ENCODE results near the gene FAM114A1. TPM values are rescaled to one million over a fixed set of nuclear protein-coding genes. Genes with fewer than 3 reads are reported as not detected.

The FAM114A1 gene
- total RNA-seq, 1 donor from 2014 or later: 223 TPM

DNA sequence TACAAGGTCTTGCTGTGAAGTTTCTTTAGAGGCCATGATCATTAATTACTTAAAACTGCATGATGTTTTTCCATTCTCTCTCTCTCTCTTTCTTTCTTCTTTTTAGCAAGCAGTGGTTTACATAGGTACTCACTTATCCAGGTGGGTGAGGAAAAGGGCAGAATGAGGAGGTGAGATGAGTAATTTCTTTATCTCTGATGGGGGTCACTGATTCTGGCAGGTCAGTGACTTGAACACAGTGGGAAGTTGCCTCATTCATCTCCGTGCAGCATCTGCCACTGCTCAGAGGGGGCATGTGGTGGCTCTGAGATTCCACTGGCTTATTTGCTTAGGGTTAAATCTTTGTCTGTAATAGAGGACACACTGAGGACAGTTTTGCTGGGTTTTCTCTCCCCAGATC lies 62.6 kb downstream of the FAM114A1 start:
- H3K27ac Mint-ChIP-seq (ENCODE audit: unreplicated experiment): no peak overlapping the region
- H3K27me3 Mint-ChIP-seq (ENCODE audit: low read depth): no peaks in the 10 kb centered on the region
- H3K36me3 Mint-ChIP-seq (ENCODE audit: low read depth): peaks cover 61% of the 10 kb centered on the region
- H3K9me3 Mint-ChIP-seq (ENCODE audit: low read depth): no peaks in the 10 kb centered on the region
- H3K4me1 Mint-ChIP-seq (ENCODE audit: low read depth): no peaks in the 10 kb centered on the region
- DNase-seq (ENCODE audit: low spot score): no peak
- no peak overlapping the region for H3K4me3 Mint-ChIP-seq (ENCODE audit: unreplicated experiment)
- TF ChIP-seq, protein P1, sequence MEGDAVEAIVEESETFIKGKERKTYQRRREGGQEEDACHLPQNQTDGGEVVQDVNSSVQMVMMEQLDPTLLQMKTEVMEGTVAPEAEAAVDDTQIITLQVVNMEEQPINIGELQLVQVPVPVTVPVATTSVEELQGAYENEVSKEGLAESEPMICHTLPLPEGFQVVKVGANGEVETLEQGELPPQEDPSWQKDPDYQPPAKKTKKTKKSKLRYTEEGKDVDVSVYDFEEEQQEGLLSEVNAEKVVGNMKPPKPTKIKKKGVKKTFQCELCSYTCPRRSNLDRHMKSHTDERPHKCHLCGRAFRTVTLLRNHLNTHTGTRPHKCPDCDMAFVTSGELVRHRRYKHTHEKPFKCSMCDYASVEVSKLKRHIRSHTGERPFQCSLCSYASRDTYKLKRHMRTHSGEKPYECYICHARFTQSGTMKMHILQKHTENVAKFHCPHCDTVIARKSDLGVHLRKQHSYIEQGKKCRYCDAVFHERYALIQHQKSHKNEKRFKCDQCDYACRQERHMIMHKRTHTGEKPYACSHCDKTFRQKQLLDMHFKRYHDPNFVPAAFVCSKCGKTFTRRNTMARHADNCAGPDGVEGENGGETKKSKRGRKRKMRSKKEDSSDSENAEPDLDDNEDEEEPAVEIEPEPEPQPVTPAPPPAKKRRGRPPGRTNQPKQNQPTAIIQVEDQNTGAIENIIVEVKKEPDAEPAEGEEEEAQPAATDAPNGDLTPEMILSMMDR (IDR thresholded peaks at IDR 0.05): no peak

DNA sequence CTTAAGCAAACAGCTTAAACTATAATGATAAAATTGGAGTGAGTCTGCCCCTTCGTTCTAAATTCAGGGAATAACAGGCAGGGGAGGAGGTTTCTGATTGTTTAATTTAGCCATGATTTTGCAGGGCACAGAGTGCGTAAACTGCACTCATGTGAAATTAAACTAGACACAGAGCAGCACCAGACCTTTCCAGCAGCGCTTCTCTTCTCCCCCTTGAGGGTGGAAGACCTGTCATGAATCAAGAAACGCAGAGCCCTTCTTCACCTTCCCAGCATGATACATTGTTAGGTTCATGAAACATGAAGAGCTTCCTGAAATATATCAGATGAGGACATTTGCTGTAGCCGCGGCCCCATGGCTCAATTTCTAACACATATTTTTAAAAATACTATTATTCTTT lies 63.1 kb downstream of the FAM114A1 start:
- Mint-ChIP-seq H3K9me3 (ENCODE audit: low read depth) (no peaks in the 10 kb centered on the region), H3K36me3 (ENCODE audit: low read depth) (peaks cover 66% of the 10 kb centered on the region), H3K27ac (ENCODE audit: unreplicated experiment) (no peak overlapping the region), H3K27me3 (ENCODE audit: low read depth) (no peaks in the 10 kb centered on the region), H3K4me1 (ENCODE audit: low read depth) (no peaks in the 10 kb centered on the region), H3K4me3 (ENCODE audit: unreplicated experiment) (no peak overlapping the region)
- no peak for DNase-seq (ENCODE audit: low spot score)
- TF ChIP-seq, protein P1 (IDR thresholded peaks at IDR 0.05): no peak

DNA sequence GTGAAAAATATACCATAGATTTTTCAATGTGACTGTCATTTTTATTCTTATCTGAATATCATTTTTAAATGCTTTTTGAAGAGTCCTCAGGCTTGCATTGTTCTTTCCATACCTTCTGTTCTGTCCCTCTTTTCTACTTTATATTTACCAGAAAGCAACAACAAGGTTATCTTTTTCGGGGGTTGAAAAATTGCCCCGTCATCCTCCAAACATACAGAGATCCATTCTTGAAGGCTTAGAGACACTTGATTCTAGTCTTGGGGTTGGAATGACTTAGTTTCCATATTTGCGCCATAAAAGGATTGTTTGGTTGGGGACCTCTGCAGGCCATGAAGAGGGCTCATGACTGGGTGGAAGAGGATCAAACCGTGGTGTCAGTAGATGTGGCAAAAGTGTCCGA lies 63.5 kb downstream of the FAM114A1 start:
- H3K36me3 Mint-ChIP-seq (ENCODE audit: low read depth): peaks cover 65% of the 10 kb centered on the region
- TF ChIP-seq, protein P1 (IDR thresholded peaks at IDR 0.05): no peak
- no peaks in the 10 kb centered on the region for H3K9me3 Mint-ChIP-seq (ENCODE audit: low read depth)
- no peaks in the 10 kb centered on the region for H3K27me3 Mint-ChIP-seq (ENCODE audit: low read depth)
- no peak for DNase-seq (ENCODE audit: low spot score)
- H3K4me1 Mint-ChIP-seq (ENCODE audit: low read depth): no peaks in the 10 kb centered on the region
- H3K27ac Mint-ChIP-seq (ENCODE audit: unreplicated experiment): no peak overlapping the region
- no peak overlapping the region for H3K4me3 Mint-ChIP-seq (ENCODE audit: unreplicated experiment)

DNA sequence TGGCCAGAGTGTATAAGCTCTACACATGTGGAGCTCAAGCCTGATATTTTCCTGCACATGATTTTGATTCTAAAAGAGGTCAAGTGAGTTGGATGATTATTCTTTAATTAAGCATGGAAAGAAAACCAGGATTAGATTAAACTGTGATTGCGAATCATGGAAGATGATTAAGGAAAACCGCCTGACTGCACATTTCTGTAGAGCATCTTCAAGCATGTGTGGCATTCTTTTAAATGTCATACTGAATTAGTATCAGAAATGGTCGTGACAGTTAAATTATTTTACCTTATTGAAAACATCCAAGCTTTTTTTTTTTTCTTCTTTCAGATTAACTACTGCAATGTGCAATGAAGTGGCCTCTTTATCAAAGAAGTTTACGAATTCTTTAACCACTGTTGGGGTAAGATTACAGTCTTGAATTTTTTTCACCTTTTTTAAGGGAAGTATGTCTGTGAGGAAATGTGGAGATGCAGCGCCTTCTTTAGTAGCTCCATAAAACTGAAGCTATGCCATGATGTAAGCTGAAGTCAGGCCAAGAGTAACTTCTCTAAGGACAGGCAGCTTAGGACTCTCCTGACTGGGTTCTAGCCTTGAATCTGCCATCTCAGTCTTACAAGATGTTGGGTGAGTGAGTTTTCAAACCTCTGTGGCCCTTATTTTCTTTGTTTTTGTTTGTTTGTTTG lies 67.9 kb downstream of the FAM114A1 start:
- H3K4me1 Mint-ChIP-seq (ENCODE audit: low read depth): peaks cover under 1% of the 10 kb centered on the region
- H3K4me3 Mint-ChIP-seq (ENCODE audit: unreplicated experiment): no peak overlapping the region
- no peaks in the 10 kb centered on the region for H3K9me3 Mint-ChIP-seq (ENCODE audit: low read depth)
- H3K27me3 Mint-ChIP-seq (ENCODE audit: low read depth): no peaks in the 10 kb centered on the region
- DNase-seq (ENCODE audit: low spot score): no peak
- H3K36me3 Mint-ChIP-seq (ENCODE audit: low read depth): peaks cover 57% of the 10 kb centered on the region
- no peak overlapping the region for H3K27ac Mint-ChIP-seq (ENCODE audit: unreplicated experiment)
- TF ChIP-seq, protein P1 (IDR thresholded peaks at IDR 0.05): no peak

DNA sequence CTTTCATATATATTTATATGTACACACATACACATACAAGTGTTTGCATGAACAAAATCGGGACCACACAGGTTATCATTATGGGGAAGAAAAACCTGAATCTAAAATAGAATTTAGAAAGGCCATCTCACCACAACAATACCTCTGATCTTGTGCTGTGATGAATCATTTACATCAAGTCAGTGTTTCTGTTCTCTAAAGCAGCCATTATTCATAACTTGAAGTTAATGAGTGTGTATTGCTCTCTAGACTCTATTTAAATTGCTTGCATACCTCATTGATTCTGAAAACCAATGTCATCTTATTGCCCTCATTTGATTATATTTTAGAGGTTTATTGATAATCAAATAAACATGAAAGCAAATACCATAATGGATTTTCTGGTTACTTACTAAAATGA lies 71.6 kb downstream of the FAM114A1 start:
- H3K4me3 Mint-ChIP-seq (ENCODE audit: unreplicated experiment): no peak overlapping the region
- H3K27ac Mint-ChIP-seq (ENCODE audit: unreplicated experiment): no peak overlapping the region
- H3K4me1 Mint-ChIP-seq (ENCODE audit: low read depth): peaks cover 22% of the 10 kb centered on the region
- no peaks in the 10 kb centered on the region for H3K9me3 Mint-ChIP-seq (ENCODE audit: low read depth)
- DNase-seq (ENCODE audit: low spot score): no peak
- H3K27me3 Mint-ChIP-seq (ENCODE audit: low read depth): no peaks in the 10 kb centered on the region
- TF ChIP-seq, protein P1 (IDR thresholded peaks at IDR 0.05): no peak
- peaks cover 56% of the 10 kb centered on the region for H3K36me3 Mint-ChIP-seq (ENCODE audit: low read depth)

Data from chondrocyte (in vitro differentiated cells).